Posterior cingulate gyrus (tissue), 11 donors: ENCODE results near the gene CDC14B.
A peak's percentile ranks its signal among the peaks of the same experiment; 100 is the strongest.
"Not testable (repeated sequence)": the region's sequence is repeated elsewhere in the genome, so short reads cannot be mapped to it uniquely, and the experiment has no call there.

Source experiments
- DNase-seq, 10 donors: peaks; one replicate each; pipeline versions ENCODE4 v3.0.0 to v3.0.0-alpha.2; 2020 to 2021; ENCODE audit warnings: mixed read lengths in 3 of 10
- intact Hi-C: fragments of 100-400 bp; cut with DNase I; formaldehyde crosslinking; loops from one replicate; pipeline ENCODE4 v1.15.1; 2023

CDC14B gene

DNA sequence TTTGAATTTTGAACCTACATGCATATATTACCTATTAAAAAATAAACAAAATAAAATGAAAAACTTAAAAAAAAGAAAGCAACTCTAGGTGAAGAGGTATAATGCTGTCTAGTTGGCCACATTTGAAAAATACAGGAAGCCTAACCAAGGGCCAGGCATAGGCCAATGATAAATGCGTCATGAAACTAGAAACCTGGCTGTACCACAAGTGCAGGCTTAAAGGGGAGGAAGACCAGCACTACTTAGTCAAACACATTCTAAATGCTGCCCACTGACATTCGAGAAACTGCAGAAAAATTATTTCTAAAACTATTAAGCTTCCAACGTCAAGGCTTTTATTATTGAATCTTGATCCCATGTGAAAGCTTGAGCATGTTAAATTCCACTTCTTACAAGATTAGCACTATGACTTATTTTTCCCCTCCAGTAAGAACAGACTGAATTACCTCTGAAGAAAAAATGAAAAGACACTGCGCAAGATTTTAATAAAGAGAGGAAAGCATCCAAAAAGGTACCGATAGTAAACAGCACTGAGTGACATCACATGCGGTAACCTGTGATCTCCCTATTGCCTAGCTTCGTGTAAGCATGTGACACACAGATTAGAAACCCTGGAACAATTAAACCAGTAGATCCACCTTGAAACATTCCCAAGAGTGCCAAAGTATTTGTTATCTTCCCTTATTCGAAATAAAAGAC is 16.2 kb downstream of the CDC14B start:
- intact Hi-C loops: no loop called here
- no peak for DNase-seq

DNA sequence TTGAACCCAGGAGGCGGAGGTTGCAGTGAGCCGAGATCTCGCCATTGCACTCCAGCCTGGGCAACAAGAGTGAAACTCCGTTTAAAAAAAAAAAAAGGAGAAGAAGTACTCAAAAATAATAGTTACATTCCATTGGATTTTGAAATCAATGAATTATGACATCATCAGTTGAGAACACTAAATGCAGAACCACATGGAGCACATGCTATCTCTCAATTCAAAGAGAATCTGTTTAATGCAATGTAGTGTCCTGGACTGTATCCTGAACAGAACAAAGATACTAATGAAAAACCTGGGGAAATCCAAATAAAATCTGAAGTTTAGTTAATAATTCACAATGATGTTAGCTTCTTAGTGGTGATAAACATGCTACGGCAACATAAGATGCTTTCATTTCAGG is 20.3 kb downstream of the CDC14B start:
- DNase-seq: no peak
- intact Hi-C loops: no loop called here

DNA sequence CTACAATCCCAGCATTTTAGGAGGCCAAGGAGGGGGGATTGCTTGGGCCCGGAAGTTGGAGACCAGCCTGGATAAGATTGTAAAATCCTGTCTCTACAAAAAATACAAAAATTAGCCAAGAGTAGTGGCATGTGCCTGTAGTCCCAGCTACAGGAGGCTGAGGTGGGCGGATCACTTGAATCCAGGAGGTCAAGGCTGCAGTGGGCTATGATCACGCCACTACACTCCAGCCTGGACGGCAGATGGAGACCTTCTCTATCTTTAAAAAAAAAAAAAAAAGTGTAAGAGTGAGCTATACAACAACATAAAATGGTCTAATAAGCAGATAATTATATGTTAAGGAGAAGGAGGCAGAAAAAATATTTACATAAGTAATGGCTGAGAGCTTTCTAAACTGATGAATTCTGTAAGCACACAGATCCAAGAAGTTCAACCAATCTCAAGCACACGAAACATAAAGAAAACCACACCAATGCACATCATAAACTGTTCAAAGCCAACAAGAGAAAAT is 23.0 kb downstream of the CDC14B start:
- DNase-seq: no peak
- intact Hi-C loops: no loop called here

DNA sequence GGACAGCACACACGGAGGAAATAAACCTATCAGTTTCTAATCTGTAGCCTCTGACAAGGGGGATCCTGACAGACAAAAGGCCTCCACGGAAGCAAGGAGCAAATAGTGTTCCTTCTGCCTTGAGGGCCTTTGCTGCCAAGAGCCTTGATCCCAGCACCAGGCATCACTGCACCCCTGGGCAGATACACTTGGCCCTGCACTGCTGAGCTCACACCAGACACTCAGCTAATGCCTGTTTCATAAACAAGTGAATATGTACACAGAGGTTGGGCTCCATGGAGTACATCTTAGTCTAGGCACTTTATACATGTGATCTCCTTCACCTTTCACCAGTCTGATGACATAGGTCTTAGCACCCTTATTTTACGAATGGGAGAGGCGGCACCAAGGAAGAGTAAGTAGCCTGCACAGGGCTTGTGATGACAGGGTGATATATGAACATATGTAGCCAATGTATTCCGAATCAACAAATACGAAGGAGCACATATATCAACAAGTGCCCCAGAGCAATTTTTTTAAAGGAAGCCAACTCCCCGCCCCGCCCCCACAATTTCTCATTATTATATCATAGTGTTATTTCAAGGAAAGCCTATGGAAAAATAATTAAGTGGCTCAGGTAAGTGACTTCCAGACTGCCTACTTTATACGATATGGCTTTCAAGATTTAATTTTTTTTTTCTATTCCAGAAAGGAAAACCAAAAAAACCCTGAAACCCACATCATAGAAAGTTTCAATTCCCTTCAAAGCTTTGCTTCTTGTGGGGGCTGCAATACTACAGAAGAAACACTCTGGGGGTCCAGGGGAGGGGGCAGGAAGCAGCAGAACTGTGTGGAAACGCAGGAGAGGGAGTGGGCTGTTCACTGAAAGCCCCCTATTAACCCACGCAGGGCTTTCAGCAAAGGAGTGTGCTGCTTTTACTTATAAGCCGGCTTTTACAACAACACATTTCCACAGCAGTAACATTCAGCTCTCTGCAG is 32.0 kb downstream of the CDC14B start:
- DNase-seq: no peak
- intact Hi-C loops: no loop called here

DNA sequence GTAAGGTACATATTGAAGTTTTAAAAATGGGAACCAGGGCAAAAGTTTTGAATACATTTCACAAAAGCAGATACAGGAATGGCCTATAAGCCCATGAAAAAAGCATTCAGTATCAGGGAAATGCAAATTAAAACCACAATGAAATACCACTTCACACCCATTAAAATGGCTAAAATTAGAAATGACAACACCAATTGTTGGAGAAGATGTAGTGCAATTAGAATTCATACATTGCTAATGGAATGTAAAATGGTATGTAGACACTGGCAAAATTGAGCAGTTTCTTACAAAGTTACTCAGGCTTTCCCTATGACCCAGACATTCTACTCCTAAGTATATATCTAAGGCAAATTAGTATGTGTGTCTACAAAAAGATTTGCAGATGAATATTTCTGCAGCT is 34.2 kb downstream of the CDC14B start:
- intact Hi-C loops: no loop called here

DNA sequence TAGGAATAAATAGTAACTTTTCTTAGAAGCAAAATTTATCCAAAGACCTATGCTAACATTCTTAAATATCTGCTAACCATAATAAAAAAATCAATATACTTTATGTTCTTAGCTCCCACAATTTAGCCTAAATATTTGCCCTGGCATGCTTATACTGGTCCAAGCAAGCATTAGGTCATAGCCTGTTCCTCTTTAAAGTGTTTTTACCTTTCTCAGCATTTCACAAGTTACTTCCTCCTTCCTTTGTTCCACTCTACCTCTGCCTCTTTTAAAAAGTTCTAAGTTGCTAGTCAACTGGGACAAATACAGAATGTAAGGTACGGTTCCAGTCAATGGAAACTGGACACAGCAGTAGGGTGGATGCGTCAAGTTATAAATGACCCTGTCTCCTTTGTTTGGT is 37.4 kb downstream of the CDC14B start:
- intact Hi-C loops, DNase-seq: not testable (repeated sequence)

More for the DNA sequence above, 34.2 kb downstream of the CDC14B start:
- DNase-seq: no peak

DNA sequence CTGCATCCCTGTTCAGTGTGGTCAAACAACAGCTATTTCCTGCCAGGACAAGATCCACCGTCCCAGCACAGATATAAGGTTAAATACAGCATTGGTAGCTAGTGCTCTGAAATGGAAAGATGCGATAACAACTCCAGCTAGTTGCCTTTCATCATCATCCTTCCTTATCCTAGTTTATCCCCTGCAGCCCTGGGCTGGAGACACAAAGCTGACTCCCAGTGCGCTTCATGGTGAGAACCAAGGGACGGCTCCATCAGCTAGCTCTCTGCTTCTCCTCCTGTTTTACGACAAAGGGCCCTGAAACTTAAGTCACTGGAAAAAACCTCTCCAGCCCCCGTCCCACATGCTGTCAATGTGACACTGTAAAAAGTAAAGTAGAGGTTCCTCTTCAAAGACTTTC is 37.9 kb downstream of the CDC14B start:
- intact Hi-C loops: no loop called here
- no peak for DNase-seq

DNA sequence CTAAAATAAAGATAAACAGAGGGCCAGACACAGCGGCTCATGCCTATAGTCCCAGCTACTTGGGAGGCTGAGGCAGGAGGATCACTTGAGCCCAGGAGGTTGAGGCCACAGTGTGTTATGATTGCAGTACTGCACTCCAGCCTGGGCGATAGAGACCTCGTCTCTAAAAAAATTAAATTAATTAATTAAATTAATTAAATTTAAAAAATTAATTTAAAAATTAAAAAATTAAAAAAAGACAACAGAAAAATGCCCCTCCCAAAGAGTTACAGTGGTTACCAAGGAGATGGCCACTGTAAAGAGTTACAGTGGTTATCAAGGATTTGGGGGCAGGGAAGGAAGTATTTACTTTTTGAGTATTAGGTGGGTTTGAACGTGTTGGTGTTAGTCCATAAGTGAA is 38.3 kb downstream of the CDC14B start:
- intact Hi-C loops: no loop called here

DNA sequence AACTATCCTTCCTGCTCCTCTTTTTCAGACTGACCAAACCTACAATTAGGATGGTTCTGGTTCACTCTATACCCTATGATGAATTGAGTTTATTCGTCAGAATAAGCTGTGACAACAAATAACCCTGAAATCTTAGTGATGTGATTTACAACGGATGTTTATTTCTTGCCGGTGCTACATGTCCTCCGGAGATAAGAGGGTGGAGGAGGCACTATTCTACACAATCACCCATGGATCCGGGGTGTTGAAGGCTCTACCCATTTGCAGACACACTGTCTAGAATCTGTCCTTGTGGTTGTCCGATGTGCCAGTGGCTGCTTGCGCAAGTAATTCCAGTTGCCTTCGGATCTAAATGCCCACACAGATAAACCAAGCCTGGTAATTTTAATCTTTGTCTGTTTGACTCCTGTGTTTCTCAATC is 44.7 kb downstream of the CDC14B start:
- intact Hi-C loops: no loop called here
- no peak for DNase-seq

More for the DNA sequence above, 38.3 kb downstream of the CDC14B start:
- no peak for DNase-seq

DNA sequence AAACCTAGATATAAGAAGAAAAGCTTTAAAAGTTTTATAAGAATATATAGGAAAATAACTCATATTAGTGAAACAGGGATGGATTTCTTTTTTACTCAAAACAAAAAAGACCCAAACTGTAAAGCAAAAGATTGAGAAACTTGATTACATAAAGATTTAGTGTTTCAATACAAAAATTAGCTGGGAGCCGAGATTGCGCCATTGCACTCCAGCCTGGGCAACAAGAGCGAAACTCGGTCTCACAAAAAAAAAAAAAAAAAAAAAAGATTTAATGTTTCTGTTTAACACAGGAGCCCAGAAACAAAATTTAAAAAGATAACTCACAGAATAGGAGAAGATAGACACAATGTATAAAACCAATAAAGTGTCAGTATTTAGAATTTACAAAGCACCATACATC is 45.2 kb downstream of the CDC14B start:
- no peak for DNase-seq
- intact Hi-C loops: no loop called here

DNA sequence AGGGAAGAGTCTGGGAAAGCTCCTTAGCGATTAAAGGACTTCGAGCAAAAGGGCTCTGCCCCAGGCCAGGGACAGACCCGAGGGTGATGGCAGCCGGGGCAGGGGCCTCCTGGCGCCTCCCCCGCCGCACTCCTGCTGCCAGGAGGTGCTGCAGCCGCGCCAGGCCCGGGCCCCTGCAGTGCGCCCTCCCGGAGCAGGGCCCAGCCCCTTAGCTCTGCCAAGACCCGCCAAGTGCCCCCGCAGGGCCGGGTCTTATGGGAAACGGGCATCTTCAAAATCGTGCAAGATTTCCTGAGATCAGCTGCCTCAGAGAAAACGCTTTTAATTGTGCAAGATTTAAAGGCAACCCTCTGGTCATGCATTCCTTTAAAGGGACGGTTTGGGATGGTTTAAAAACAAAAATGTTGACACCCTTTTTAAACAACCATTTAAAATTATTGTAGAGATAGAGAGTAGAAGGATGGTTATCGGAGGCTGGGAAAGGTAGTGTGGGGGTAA is 52.4 kb downstream of the CDC14B start:
- intact Hi-C loops: loop anchor here (2.0 to 5.0 kb wide), 3 partner anchors 52 to 240 kb away; partner anchors contain the start of genes CDC14B and HABP4
- DNase-seq: peak in 2 of 10 donors; percentile 18 to 77

DNA sequence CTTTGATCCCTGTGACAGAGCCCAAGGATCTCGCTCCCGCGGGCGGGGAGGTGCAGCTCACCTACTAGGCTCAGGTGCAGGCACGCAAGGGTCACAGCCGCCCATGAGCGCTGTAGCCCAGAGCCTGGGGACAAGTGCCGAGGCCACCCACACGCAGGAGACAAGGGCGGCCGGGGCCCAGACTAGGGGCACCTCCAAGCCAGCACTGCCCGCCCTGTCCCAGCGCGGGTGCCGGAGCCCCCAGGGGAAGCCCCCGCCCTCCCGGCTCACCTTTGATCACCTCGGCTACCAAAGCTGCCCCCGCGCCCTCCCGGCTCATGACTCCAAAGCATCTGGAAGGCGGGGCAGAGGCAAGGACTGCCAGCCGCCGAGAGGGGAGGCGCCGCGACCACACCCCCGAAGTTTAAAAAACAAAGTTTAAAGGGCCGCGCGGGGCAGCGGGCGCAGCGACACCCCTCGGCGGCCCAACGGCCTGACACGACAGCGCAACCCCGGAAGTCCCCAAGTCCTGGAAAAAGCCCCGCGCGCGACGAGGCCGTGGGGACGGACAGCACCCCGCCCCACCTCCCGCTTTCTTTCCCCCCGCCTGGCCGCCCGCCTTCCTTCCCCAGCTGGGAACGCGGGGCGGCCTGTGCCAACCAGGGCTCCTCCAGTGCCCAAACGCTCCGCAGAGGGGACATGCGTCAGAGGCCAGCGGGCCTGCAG is 53.0 kb downstream of the CDC14B start:
- DNase-seq: peak; percentile 63 to 97 (median 78)
- intact Hi-C loops: loop anchor here (2.0 to 5.0 kb wide), 3 partner anchors 52 to 239 kb away; partner anchors contain the start of genes CDC14B and HABP4

DNA sequence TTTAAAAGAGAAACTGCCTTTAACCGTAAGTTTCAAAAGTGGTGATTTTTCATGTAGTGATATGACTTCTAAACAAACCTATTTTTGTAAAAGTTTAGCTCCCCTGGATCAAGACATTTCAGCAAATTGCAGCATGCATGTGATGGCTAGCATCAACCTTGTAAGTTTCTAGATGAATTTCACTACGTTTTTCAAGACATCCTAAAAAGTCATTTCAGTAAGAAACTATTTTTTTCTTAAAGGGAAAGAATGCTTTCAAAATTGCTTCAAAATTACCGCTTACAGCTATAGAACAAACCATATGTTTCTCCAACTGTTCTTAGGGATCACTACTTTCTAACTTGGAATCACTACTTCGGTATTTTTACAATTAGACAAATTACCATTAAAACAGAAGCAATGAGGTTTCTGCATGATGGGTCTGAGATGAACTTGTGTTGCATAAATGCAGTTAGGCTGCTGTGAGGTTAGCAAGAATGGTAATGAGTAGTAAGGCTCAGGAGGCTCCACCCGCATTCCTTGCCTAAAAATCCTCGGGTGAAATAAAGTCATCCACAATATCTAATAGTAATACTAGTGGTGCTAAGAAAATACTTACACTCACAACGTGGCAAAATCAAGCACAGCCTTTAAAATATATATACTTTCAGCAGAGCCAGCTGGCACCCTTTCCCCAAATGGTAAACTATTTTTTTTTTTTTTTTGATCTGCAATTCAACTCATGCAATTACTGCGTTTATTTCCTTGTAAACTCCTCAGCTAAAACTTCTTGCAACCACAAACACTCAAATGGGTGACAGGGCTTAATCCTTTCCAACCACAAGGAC is 53.8 kb downstream of the CDC14B start:
- intact Hi-C loops: loop anchor here (2.0 to 5.0 kb wide), 3 partner anchors 53 to 239 kb away; partner anchors contain the start of genes CDC14B and HABP4
- no peak for DNase-seq

DNA sequence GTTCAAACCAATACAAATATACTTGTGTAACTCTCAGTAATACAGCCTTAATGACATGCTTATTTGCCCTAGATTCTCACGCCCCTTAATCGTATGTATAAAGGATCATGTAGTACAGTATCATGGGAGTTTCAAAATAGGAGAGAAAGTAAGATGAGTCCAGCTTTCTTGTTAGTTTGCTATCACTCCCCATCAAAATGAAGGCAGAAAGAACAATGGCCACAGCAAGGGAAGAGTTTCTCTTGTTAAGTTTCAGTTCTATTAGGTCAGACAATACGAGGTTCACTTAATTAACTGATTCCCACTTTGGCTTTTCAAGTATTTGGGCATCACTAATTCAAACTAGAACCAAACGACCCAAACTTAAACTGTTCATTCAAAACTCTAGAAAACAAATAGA is 55.4 kb downstream of the CDC14B start:
- intact Hi-C loops: no loop called here
- no peak for DNase-seq

DNA sequence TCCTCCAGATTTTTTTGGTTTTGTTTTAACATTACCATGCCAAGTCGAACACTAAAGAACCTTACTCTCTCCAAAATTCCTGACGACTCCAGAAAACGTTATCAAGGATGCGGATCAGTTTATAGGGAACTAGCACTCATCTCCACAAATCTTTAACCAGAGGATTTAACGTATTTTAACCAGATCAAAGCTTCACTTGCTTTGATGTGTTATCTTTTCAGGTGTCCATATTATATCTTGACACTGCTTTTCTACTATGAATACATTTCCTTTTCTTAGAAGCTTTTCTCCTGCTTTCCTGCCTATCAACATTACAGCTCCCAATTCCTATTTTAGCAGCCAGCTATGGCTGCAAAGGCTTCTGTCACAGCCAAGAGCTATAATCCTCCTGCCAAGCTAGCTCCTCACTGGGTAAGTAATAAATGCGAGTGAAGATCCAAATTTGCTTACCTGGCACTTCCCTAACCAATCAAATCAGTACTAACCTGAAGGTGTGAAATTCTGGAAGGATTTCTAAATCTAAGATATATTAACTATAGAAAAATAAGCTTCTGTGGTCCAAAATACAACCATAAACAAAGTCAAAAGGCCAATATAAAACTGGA is 60.2 kb downstream of the CDC14B start:
- DNase-seq: no peak
- intact Hi-C loops: no loop called here

DNA sequence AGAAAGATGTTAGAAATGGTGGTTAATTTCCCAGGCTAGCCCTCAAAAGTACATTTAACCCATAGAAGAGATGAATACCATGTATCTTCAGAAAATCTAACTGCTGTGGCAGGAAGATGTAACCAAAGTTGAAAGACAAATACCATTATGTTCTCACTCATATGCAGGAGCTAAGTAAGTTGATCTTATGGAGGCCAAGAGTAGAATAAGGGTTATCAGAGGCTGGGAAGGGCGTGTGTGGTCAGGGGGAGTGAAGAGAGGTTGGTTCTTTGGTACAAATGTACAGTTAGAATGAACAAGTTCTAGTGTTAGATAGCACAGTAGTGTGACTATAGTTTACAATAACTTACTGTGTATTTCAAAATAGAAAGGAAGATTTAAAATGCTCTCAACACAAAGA is 61.7 kb downstream of the CDC14B start:
- no peak for DNase-seq
- intact Hi-C loops: no loop called here

DNA sequence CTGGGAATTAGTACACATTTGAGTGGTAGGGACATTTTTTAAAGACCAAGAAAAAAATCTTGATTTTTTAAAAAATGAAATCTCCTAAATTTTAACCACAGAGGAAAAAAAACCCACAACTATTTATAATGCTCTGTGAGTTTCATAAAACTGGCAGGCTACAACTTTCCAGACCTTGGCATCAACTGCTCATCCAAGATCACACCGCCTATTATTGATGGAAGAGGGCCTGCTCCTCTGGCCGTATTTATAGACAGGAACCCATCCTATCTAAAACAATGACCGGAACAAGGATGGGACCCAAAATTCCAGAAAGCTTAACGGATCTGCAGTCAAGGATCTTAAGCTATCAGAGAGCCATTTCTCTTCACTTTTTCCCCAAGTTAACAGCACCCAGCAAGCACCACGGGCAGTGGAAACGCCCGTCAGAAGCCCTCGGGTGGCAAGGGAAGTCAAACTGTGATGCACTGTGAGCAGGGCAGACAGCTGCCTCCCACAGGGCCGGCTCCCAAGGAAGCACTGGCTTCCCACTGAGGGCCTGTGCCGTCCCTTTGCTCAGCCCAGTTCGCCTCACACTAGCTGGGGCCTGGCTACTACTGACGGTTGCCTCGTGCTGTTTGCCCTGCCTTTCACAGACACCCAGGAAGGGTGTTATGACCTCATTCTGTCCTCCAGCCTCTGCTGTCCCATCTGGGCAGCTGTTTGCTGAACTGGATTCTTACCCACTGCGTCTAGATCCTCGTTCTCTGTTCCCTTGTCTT is 62.8 kb downstream of the CDC14B start:
- peak in 8 of 10 donors; percentile 13 to 92 (median 43) for DNase-seq
- intact Hi-C loops: no loop called here
